GM23338 (cell line): ENCODE data around the gene CEACAM8. TPM values are rescaled to one million over a fixed set of nuclear protein-coding genes. Genes with fewer than 3 reads are reported as not detected.

Experiments
- ATAC-seq: fragments of 200-7000 bp; cut with Tn5 transposase; 3 replicates; pipeline ENCODE4 v1.9.1; 2020
- DNase-seq: peaks from one replicate; pipeline ENCODE4 v3.0.0-alpha.2; 2015; ENCODE audit warnings: low spot score
- H2AFZ ChIP-seq: fragments of 200-600 bp; sonication (generic); 2 replicates; pipeline ENCODE4 v1.8.0; 2016; ENCODE audit warnings: antibody characterized with exemption, mild to moderate bottlenecking, moderate library complexity
- H3F3A ChIP-seq: fragments of 200-600 bp; sonication (generic); replicated peaks from 2 replicates; pipeline ENCODE4 v1.8.0; 2017; ENCODE audit warnings: antibody characterized with exemption, mixed run types, low read depth
- H3K27ac ChIP-seq: fragments of 200-600 bp; sonication (generic); 2 replicates; pipeline ENCODE4 v1.6.1; 2016; ENCODE audit warnings: low read depth
- H3K27me3 ChIP-seq: fragments of 200-600 bp; sonication (generic); 2 replicates; pipeline ENCODE4 v1.8.0; 2016; ENCODE audit warnings: mild to moderate bottlenecking, mixed run types, moderate library complexity; ENCODE audit not compliant: insufficient read depth
- H3K36me3 ChIP-seq: fragments of 200-600 bp; sonication (generic); 2 replicates; pipeline ENCODE4 v1.8.0; 2016; ENCODE audit warnings: mild to moderate bottlenecking; ENCODE audit not compliant: insufficient read depth
- H3K4me1 ChIP-seq: fragments of 200-600 bp; sonication (generic); 2 replicates; pipeline ENCODE4 v1.8.0; 2016; ENCODE audit warnings: mild to moderate bottlenecking, moderate library complexity; ENCODE audit not compliant: insufficient read depth
- H3K4me2 ChIP-seq: fragments of 200-600 bp; sonication (generic); 2 replicates; pipeline ENCODE4 v1.7.1; 2017; ENCODE audit warnings: mixed run types
- H3K4me3 ChIP-seq: fragments of 200-600 bp; sonication (generic); 2 replicates; pipeline ENCODE4 v1.6.1; 2016; ENCODE audit warnings: mixed run types
- H3K79me2 ChIP-seq: fragments of 200-600 bp; sonication (generic); replicated peaks from 2 replicates; pipeline ENCODE4 v1.8.0; 2017; ENCODE audit warnings: mild to moderate bottlenecking; ENCODE audit not compliant: insufficient read depth
- H3K9me2 ChIP-seq: fragments of 200-600 bp; sonication (generic); 2 replicates; pipeline ENCODE4 v1.8.0; 2017; ENCODE audit not compliant: insufficient read depth
- H4K20me1 ChIP-seq: fragments of 200-600 bp; sonication (generic); replicated peaks from 2 replicates; pipeline ENCODE4 v1.8.0; 2017; ENCODE audit warnings: mild to moderate bottlenecking; ENCODE audit not compliant: insufficient read depth
- H3K27ac Mint-ChIP-seq: 2 replicates; pipeline ENCODE4 v1.8.0; 2020; ENCODE audit warnings: inconsistent platforms, mild to moderate bottlenecking, moderate library complexity, mixed read lengths
- H3K27me3 Mint-ChIP-seq: 3 replicates; pipeline ENCODE4 v1.8.0; 2022; ENCODE audit warnings: low read depth, mild to moderate bottlenecking, moderate library complexity, mixed read lengths, inconsistent platforms; ENCODE audit not compliant: insufficient read depth, poor library complexity
- H3K36me3 Mint-ChIP-seq: 3 replicates; pipeline ENCODE4 v1.8.0; 2021; ENCODE audit warnings: low read depth, mild to moderate bottlenecking, inconsistent platforms, moderate library complexity, mixed read lengths
- H3K4me1 Mint-ChIP-seq: 3 replicates; pipeline ENCODE4 v1.8.0; 2020; ENCODE audit warnings: mild to moderate bottlenecking, inconsistent platforms, mixed read lengths
- H3K4me3 Mint-ChIP-seq: 3 replicates; pipeline ENCODE4 v1.8.0; 2021; ENCODE audit warnings: moderate library complexity, mild to moderate bottlenecking, inconsistent platforms, mixed read lengths
- H3K9me3 Mint-ChIP-seq: 3 replicates; pipeline ENCODE4 v1.8.0; 2020; ENCODE audit warnings: moderate library complexity, mild to moderate bottlenecking, inconsistent platforms, mixed read lengths
- CREB1 ChIP-seq: fragments of 250-450 bp; sonication (Bioruptor Pico); IDR thresholded peaks from 2 replicates; pipeline ENCODE4 v1.5.0; 2020; ENCODE audit warnings: low read depth, mild to moderate bottlenecking, moderate library complexity
- EZH2 ChIP-seq: fragments of 200-600 bp; sonication (generic); IDR thresholded peaks from one replicate; pipeline ENCODE4 v1.8.0; 2017; ENCODE audit warnings: antibody characterized with exemption, mild to moderate bottlenecking, low read depth; ENCODE audit not compliant: unreplicated experiment
- EZH2phosphoT487 ChIP-seq: fragments of 200-600 bp; sonication (generic); IDR thresholded peaks from one replicate; pipeline ENCODE4 v1.8.1; 2018; ENCODE audit warnings: antibody characterized with exemption; ENCODE audit not compliant: unreplicated experiment
- JUNB ChIP-seq: IDR thresholded peaks from one replicate; pipeline ENCODE4 v1.6.1; 2016; ENCODE audit warnings: antibody characterized with exemption; ENCODE audit not compliant: unreplicated experiment
- NANOG ChIP-seq: IDR thresholded peaks from 2 replicates; pipeline ENCODE4 v1.6.1; 2016; ENCODE audit warnings: antibody characterized with exemption, borderline replicate concordance
- POLR2AphosphoS5 ChIP-seq: IDR thresholded peaks from 2 replicates; pipeline ENCODE4 v1.6.1; 2016; ENCODE audit warnings: antibody characterized with exemption, low read depth
- STAT1 ChIP-seq: IDR thresholded peaks from one replicate; pipeline ENCODE4 v1.6.1; 2016; ENCODE audit warnings: antibody characterized with exemption; ENCODE audit not compliant: unreplicated experiment
- ZNF114 ChIP-seq: fragments of 250-450 bp; sonication (Bioruptor Pico); IDR thresholded peaks from 2 replicates; pipeline ENCODE4 v1.5.0; 2020; ENCODE audit warnings: mild to moderate bottlenecking, moderate library complexity
- ZNF331 ChIP-seq: fragments of 250-450 bp; sonication (Bioruptor Pico); IDR thresholded peaks from 2 replicates; pipeline ENCODE4 v1.5.0; 2020; ENCODE audit warnings: low read depth, mild to moderate bottlenecking, moderate library complexity
- polyA plus RNA-seq: library from polyadenylated mRNA; unstranded; fragments of >200 nt; fragmentation: Nextera tagmentation; extraction: Ambion mirVana; gene quantifications from 2 replicates; pipeline ENCODE4 v1.2.1, GENCODE V29; 2016
- total RNA-seq: library from RNA; depleted of rRNA; stranded (reverse); fragments of >200 nt; shearing (Covaris generic); gene quantifications from 2 replicates; pipeline ENCODE4 v1.2.3, GENCODE V29; 2014
- TF ChIP-seq, protein P1 (sequence below): IDR thresholded peaks from one replicate; pipeline ENCODE4 v1.6.1; 2018; ENCODE audit warnings: antibody characterized with exemption; ENCODE audit not compliant: unreplicated experiment
- TF ChIP-seq, protein P2 (sequence below), 2 experiments: fragments of 200-600 bp in 1 of 2; sonication (generic) in 1 of 2; conservative IDR thresholded peaks; 2 replicates each; pipeline versions ENCODE4 v1.5.1 to v1.6.1; 2016 to 2017; ENCODE audit warnings: antibody characterized with exemption in 2 of 2, low read depth in 2 of 2, mild to moderate bottlenecking in 2 of 2, moderate library complexity in 1 of 2
- TF ChIP-seq, protein P3 (sequence below): fragments of 250-450 bp; sonication (Bioruptor Pico); IDR thresholded peaks from 2 replicates; pipeline ENCODE4 v1.5.0; 2020; ENCODE audit warnings: mild to moderate bottlenecking, moderate library complexity
- TF ChIP-seq, protein P4 (sequence below): IDR thresholded peaks from 2 replicates; pipeline ENCODE4 v1.6.1; 2016; ENCODE audit warnings: antibody characterized with exemption

The CEACAM8 gene
- total and polyA plus RNA-seq, 2 experiments from 2014 or later: not detected

DNA sequence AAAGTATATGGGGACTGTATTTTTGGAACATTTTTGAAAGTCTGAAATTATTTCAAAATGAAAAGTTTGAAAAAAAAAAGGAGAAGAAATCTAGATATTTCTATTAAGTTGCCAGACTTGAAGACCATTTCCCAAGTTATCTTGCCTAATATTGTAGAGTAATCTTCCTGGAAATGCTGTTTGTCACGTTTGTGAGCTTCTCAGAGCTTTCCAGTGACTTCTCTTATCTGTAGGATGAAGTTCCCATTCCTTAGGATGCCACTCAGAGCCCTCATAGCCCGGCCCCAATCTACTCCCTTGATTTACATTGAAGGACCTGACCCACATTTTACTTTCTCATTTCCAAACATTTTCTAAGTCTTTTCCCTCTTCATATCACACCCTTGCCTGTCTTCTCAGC lies 23.6 kb downstream of the CEACAM8 start:
- ATAC-seq (no peak), DNase-seq (no peak)
- Mint-ChIP-seq H3K4me3 (no peak overlapping the region), H3K27me3 (peaks cover 2% of the 10 kb centered on the region), H3K4me1 (peaks cover 9% of the 10 kb centered on the region), H3K36me3 (no peaks in the 10 kb centered on the region), H3K27ac (no peak overlapping the region), H3K9me3 (no peaks in the 10 kb centered on the region)
- H3F3A ChIP-seq: no peaks in the 10 kb centered on the region
- no peak overlapping the region for H3K27ac ChIP-seq
- no peak overlapping the region for H3K4me2 ChIP-seq
- TF ChIP-seq STAT1: no peak
- TF ChIP-seq, protein P1, sequence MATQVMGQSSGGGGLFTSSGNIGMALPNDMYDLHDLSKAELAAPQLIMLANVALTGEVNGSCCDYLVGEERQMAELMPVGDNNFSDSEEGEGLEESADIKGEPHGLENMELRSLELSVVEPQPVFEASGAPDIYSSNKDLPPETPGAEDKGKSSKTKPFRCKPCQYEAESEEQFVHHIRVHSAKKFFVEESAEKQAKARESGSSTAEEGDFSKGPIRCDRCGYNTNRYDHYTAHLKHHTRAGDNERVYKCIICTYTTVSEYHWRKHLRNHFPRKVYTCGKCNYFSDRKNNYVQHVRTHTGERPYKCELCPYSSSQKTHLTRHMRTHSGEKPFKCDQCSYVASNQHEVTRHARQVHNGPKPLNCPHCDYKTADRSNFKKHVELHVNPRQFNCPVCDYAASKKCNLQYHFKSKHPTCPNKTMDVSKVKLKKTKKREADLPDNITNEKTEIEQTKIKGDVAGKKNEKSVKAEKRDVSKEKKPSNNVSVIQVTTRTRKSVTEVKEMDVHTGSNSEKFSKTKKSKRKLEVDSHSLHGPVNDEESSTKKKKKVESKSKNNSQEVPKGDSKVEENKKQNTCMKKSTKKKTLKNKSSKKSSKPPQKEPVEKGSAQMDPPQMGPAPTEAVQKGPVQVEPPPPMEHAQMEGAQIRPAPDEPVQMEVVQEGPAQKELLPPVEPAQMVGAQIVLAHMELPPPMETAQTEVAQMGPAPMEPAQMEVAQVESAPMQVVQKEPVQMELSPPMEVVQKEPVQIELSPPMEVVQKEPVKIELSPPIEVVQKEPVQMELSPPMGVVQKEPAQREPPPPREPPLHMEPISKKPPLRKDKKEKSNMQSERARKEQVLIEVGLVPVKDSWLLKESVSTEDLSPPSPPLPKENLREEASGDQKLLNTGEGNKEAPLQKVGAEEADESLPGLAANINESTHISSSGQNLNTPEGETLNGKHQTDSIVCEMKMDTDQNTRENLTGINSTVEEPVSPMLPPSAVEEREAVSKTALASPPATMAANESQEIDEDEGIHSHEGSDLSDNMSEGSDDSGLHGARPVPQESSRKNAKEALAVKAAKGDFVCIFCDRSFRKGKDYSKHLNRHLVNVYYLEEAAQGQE: no peak
- TF ChIP-seq, protein P2, sequence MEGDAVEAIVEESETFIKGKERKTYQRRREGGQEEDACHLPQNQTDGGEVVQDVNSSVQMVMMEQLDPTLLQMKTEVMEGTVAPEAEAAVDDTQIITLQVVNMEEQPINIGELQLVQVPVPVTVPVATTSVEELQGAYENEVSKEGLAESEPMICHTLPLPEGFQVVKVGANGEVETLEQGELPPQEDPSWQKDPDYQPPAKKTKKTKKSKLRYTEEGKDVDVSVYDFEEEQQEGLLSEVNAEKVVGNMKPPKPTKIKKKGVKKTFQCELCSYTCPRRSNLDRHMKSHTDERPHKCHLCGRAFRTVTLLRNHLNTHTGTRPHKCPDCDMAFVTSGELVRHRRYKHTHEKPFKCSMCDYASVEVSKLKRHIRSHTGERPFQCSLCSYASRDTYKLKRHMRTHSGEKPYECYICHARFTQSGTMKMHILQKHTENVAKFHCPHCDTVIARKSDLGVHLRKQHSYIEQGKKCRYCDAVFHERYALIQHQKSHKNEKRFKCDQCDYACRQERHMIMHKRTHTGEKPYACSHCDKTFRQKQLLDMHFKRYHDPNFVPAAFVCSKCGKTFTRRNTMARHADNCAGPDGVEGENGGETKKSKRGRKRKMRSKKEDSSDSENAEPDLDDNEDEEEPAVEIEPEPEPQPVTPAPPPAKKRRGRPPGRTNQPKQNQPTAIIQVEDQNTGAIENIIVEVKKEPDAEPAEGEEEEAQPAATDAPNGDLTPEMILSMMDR (conservative IDR thresholded peaks at IDR 0.05; ENCODE audit: low read depth in 2 of 2): no peak
- TF ChIP-seq JUNB: no peak
- TF ChIP-seq EZH2: no peak
- TF ChIP-seq, protein P3, sequence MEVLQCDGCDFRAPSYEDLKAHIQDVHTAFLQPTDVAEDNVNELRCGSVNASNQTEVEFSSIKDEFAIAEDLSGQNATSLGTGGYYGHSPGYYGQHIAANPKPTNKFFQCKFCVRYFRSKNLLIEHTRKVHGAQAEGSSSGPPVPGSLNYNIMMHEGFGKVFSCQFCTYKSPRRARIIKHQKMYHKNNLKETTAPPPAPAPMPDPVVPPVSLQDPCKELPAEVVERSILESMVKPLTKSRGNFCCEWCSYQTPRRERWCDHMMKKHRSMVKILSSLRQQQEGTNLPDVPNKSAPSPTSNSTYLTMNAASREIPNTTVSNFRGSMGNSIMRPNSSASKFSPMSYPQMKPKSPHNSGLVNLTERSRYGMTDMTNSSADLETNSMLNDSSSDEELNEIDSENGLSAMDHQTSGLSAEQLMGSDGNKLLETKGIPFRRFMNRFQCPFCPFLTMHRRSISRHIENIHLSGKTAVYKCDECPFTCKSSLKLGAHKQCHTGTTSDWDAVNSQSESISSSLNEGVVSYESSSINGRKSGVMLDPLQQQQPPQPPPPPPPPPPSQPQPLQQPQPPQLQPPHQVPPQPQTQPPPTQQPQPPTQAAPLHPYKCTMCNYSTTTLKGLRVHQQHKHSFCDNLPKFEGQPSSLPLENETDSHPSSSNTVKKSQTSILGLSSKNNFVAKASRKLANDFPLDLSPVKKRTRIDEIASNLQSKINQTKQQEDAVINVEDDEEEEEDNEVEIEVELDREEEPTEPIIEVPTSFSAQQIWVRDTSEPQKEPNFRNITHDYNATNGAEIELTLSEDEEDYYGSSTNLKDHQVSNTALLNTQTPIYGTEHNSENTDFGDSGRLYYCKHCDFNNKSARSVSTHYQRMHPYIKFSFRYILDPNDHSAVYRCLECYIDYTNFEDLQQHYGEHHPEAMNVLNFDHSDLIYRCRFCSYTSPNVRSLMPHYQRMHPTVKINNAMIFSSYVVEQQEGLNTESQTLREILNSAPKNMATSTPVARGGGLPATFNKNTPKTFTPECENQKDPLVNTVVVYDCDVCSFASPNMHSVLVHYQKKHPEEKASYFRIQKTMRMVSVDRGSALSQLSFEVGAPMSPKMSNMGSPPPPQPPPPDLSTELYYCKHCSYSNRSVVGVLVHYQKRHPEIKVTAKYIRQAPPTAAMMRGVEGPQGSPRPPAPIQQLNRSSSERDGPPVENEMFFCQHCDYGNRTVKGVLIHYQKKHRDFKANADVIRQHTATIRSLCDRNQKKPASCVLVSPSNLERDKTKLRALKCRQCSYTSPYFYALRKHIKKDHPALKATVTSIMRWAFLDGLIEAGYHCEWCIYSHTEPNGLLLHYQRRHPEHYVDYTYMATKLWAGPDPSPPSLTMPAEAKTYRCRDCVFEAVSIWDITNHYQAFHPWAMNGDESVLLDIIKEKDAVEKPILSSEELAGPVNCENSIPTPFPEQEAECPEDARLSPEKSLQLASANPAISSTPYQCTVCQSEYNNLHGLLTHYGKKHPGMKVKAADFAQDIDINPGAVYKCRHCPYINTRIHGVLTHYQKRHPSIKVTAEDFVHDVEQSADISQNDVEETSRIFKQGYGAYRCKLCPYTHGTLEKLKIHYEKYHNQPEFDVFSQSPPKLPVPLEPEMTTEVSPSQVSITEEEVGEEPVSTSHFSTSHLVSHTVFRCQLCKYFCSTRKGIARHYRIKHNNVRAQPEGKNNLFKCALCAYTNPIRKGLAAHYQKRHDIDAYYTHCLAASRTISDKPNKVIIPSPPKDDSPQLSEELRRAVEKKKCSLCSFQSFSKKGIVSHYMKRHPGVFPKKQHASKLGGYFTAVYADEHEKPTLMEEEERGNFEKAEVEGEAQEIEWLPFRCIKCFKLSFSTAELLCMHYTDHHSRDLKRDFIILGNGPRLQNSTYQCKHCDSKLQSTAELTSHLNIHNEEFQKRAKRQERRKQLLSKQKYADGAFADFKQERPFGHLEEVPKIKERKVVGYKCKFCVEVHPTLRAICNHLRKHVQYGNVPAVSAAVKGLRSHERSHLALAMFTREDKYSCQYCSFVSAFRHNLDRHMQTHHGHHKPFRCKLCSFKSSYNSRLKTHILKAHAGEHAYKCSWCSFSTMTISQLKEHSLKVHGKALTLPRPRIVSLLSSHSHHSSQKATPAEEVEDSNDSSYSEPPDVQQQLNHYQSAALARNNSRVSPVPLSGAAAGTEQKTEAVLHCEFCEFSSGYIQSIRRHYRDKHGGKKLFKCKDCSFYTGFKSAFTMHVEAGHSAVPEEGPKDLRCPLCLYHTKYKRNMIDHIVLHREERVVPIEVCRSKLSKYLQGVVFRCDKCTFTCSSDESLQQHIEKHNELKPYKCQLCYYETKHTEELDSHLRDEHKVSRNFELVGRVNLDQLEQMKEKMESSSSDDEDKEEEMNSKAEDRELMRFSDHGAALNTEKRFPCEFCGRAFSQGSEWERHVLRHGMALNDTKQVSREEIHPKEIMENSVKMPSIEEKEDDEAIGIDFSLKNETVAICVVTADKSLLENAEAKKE: no peak
- no peak for TF ChIP-seq CREB1 (CRISPR knock-in tag)
- no peak for TF ChIP-seq EZH2phosphoT487
- TF ChIP-seq ZNF331: no peak
- TF ChIP-seq NANOG: no peak
- TF ChIP-seq ZNF114 (CRISPR knock-in tag): no peak
- no peak for TF ChIP-seq POLR2AphosphoS5
- TF ChIP-seq, protein P4, sequence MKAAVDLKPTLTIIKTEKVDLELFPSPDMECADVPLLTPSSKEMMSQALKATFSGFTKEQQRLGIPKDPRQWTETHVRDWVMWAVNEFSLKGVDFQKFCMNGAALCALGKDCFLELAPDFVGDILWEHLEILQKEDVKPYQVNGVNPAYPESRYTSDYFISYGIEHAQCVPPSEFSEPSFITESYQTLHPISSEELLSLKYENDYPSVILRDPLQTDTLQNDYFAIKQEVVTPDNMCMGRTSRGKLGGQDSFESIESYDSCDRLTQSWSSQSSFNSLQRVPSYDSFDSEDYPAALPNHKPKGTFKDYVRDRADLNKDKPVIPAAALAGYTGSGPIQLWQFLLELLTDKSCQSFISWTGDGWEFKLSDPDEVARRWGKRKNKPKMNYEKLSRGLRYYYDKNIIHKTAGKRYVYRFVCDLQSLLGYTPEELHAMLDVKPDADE: no peak
- no peaks in the 10 kb centered on the region for H3K36me3 ChIP-seq
- no peak overlapping the region for H2AFZ ChIP-seq
- no peaks in the 10 kb centered on the region for H3K27me3 ChIP-seq
- peaks cover 3% of the 10 kb centered on the region; the same call in 1 of the 2 replicates for H3K4me1 ChIP-seq
- no peaks in the 10 kb centered on the region for H4K20me1 ChIP-seq
- H3K9me2 ChIP-seq: no peaks in the 10 kb centered on the region
- H3K79me2 ChIP-seq: no peaks in the 10 kb centered on the region
- H3K4me3 ChIP-seq: no peak overlapping the region
